Measurements from ENCODE around the gene GNAT1.

GNAT1 gene

DNA sequence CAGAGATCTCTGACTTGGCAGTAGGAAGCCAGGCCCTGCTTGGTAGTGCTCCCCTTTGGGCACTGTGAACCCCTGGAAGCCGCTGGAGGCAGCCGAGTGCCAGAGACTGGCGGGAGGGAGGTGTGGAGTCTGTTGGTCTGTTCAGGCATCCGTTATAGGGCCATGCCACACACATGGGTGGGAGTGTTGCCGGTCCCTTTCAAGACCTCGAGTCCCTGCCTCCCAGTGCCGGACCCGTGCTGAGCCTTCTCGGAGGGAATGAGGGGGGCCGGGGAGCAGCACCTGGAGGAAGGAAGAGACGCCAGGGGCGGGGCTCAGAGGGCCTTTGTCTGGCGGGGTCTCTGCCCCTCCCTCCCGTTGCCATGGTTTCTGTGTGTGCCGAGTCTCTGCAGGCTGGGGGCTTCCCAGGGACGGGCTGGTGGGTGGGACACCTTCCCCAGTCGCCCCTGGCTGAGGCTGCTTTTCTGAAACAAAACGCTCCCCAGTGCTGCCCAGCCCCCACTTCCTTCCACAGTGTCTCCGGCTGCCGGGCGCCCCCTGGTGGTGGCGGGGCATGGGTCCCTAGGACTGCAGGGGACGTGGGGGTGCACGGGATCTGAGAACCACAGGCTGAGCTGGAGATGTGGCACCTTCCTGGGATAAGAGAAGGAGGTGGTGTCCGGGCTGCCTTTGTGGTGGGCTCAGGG is 54.6 kb downstream of the GNAT1 start:
- Histone ChIP-seq H3K4me1 (ENCODE audit: control insufficient read depth in 1 of 2, insufficient read depth in 2 of 2, low read length in 2 of 2) (peaks cover 36 to 84% of the 10 kb centered on the region in 2 donors), H3K27me3 (ENCODE audit: low read depth, low read length) (no peaks in the 10 kb centered on the region), H3K36me3 (ENCODE audit: control insufficient read depth in 1 of 2, insufficient read depth in 2 of 2, low read length in 2 of 2) (peaks cover 0 to 5% of the 10 kb centered on the region in 2 donors), H3K9me3 (ENCODE audit: control insufficient read depth in 1 of 2, low read length in 2 of 2) (no peaks in the 10 kb centered on the region), H3K27ac (ENCODE audit: low read length) (peak overlapping the region; percentile 67), H3K4me3 (ENCODE audit: low read depth in 1 of 2, low read length in 2 of 2) (peak overlapping the region; percentile 50 to 59)

- Histone ChIP-seq H3K27me3 (ENCODE audit: low read depth, low read length) (no peaks in the 10 kb centered on the region), H3K4me3 (ENCODE audit: low read depth in 1 of 2, low read length in 2 of 2) (peak overlapping the region; percentile 50 to 59), H3K9me3 (ENCODE audit: control insufficient read depth in 1 of 2, low read length in 2 of 2) (no peaks in the 10 kb centered on the region), H3K27ac (ENCODE audit: low read length) (peak overlapping the region; percentile 62), H3K4me1 (ENCODE audit: control insufficient read depth in 1 of 2, insufficient read depth in 2 of 2, low read length in 2 of 2) (peaks cover 35 to 83% of the 10 kb centered on the region in 2 donors), H3K36me3 (ENCODE audit: control insufficient read depth in 1 of 2, insufficient read depth in 2 of 2, low read length in 2 of 2) (peaks cover 0 to 9% of the 10 kb centered on the region in 2 donors)
Measured at GRCh38 chr3:50246517-50246954, 55.1 kb downstream of the GNAT1 start.

Measured in muscle layer of duodenum (tissue), 2 donors.